Inflammatory macrophage treated with lipopolysaccharide for 4 hours (primary cell): ENCODE measurements around the gene C12orf56.
A peak's percentile ranks its signal among the peaks of the same experiment; 100 is the strongest.
"Not testable (repeated sequence)": the region's sequence is repeated elsewhere in the genome, so short reads cannot be mapped to it uniquely, and the experiment has no call there.

Experiments used
- DNase-seq: peaks from one replicate; pipeline ENCODE4 v3.0.0-alpha.2; 2020

Gene C12orf56

GRCh38 chr12:64225626-64226025 is 164.9 kb downstream of the C12orf56 start:
- DNase-seq: peak; percentile 67

- DNase-seq: peak; percentile 95
Observed at GRCh38 chr12:64222009-64222765, 168.4 kb downstream of the C12orf56 start, which contains the start of gene KICS2. Gene KICS2, minus strand, starts transcription at chr12:64222296. Its CDS starts 59 bp downstream, at chr12:64222237.

GRCh38 chr12:64221651-64222008 is 168.9 kb downstream of the C12orf56 start:
- DNase-seq: peak; percentile 71

GRCh38 chr12:64220046-64220445 is 170.5 kb downstream of the C12orf56 start:
- no peak for DNase-seq

GRCh38 chr12:64219145-64219544 is 171.4 kb downstream of the C12orf56 start:
- no peak for DNase-seq

- peak; percentile 6 for DNase-seq
Observed at GRCh38 chr12:64218597-64218996, 172.0 kb downstream of the C12orf56 start.

GRCh38 chr12:64217643-64218042 is 172.9 kb downstream of the C12orf56 start:
- not testable (repeated sequence) for DNase-seq

- DNase-seq: no peak
Observed at GRCh38 chr12:64216239-64216638, 174.3 kb downstream of the C12orf56 start.
